ENCODE data around the gene ADCY10.

DNA sequence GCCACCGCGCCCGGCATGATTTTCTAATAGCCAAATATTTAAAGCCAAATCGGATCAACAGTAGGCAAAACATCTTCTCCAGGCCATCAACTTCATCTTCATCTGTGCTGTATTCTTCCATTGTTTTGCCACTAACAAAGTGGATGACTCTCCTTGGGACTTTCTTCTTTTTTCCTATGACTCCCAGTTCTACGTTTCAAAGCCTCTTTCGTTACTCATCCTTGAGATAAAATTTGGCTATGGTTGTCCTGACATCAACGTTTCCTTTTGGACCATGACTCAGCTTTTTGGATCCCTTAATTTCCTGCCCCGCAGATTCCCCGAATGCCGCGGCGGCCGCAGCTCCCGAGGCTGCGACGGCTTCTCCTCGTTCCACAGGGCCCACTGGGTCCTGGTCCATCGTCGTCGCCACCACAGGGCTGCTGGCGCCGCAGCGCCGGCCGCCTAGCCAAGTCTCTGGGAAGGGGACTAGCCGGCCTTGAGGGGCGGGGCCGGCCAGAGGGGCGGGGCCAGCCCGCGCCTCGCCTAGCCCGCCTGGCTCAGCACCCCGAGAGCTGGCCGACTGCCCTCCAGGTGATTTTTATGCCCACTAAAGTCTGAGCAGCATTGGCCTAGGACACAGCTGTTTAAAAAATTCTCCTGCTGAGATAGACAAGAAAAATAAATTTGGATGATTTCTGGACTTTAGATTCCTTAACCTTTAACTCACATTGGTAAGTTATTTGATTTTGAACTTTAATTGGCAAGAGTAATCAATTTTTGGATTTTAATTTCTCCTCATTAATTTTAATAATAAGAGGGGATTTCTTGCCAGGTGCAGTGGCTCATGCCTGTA is 93.9 kb downstream of the ADCY10 start:
- TF ChIP-seq, protein P1, sequence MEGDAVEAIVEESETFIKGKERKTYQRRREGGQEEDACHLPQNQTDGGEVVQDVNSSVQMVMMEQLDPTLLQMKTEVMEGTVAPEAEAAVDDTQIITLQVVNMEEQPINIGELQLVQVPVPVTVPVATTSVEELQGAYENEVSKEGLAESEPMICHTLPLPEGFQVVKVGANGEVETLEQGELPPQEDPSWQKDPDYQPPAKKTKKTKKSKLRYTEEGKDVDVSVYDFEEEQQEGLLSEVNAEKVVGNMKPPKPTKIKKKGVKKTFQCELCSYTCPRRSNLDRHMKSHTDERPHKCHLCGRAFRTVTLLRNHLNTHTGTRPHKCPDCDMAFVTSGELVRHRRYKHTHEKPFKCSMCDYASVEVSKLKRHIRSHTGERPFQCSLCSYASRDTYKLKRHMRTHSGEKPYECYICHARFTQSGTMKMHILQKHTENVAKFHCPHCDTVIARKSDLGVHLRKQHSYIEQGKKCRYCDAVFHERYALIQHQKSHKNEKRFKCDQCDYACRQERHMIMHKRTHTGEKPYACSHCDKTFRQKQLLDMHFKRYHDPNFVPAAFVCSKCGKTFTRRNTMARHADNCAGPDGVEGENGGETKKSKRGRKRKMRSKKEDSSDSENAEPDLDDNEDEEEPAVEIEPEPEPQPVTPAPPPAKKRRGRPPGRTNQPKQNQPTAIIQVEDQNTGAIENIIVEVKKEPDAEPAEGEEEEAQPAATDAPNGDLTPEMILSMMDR (IDR thresholded peaks at IDR 0.05): no peak
- TF ChIP-seq POLR2AphosphoS5 (IDR thresholded peaks at IDR 0.05; ENCODE audit: low read depth, low read length) (no peak), TCF7L2 (IDR thresholded peaks at IDR 0.05; ENCODE audit: low read depth, low read length) (no peak)
- TF ChIP-seq, protein P2, sequence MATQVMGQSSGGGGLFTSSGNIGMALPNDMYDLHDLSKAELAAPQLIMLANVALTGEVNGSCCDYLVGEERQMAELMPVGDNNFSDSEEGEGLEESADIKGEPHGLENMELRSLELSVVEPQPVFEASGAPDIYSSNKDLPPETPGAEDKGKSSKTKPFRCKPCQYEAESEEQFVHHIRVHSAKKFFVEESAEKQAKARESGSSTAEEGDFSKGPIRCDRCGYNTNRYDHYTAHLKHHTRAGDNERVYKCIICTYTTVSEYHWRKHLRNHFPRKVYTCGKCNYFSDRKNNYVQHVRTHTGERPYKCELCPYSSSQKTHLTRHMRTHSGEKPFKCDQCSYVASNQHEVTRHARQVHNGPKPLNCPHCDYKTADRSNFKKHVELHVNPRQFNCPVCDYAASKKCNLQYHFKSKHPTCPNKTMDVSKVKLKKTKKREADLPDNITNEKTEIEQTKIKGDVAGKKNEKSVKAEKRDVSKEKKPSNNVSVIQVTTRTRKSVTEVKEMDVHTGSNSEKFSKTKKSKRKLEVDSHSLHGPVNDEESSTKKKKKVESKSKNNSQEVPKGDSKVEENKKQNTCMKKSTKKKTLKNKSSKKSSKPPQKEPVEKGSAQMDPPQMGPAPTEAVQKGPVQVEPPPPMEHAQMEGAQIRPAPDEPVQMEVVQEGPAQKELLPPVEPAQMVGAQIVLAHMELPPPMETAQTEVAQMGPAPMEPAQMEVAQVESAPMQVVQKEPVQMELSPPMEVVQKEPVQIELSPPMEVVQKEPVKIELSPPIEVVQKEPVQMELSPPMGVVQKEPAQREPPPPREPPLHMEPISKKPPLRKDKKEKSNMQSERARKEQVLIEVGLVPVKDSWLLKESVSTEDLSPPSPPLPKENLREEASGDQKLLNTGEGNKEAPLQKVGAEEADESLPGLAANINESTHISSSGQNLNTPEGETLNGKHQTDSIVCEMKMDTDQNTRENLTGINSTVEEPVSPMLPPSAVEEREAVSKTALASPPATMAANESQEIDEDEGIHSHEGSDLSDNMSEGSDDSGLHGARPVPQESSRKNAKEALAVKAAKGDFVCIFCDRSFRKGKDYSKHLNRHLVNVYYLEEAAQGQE (IDR thresholded peaks at IDR 0.05; ENCODE audit: insufficient read depth in 1 of 2, low read depth in 2 of 2, low read length in 1 of 2): no peak
